ENCODE data around the gene ZBTB18. TPM values are rescaled to one million over a fixed set of nuclear protein-coding genes. Genes with fewer than 3 reads are reported as not detected.

Gene ZBTB18
- total and polyA plus RNA-seq, 2 donors (not counting 1 experiment from before 2014, with no cell fraction given) = 38.4 to 130 TPM

GRCh38 chr1:244010703-244011123 is 40.4 kb upstream of the ZBTB18 start:
- Histone ChIP-seq H4K20me1 (ENCODE audit: control insufficient read depth, insufficient read depth, low read length, poor library complexity, severe bottlenecking) (no peaks in the 10 kb centered on the region), H3K4me3 (ENCODE audit: control extremely low read depth in 1 of 5, extremely low read depth in 1 of 5, insufficient read depth in 1 of 5, low read depth in 2 of 5, low read length in 4 of 5) (no peak overlapping the region), H3K79me2 (ENCODE audit: control insufficient read depth, insufficient read depth, low read length) (no peaks in the 10 kb centered on the region), H3K27me3 (replicated peaks in 1 of 4; ENCODE audit: control extremely low read depth in 1 of 4, control insufficient read depth in 3 of 4, insufficient read depth in 4 of 4, low read length in 3 of 4) (no peaks in the 10 kb centered on the region), H3K9ac (ENCODE audit: low read length) (no peak overlapping the region), H3K4me2 (replicated peaks; ENCODE audit: low read depth, low read length, poor library complexity, severe bottlenecking) (no peak overlapping the region), H3K36me3 (replicated peaks in 1 of 2; ENCODE audit: control extremely low read depth in 1 of 2, control insufficient read depth in 1 of 2, extremely low read depth in 1 of 2, insufficient read depth in 2 of 2, low read length in 1 of 2) (no peaks in the 10 kb centered on the region), H3K27ac (ENCODE audit: low read length in 2 of 2) (no peak overlapping the region), H2AFZ (ENCODE audit: insufficient read depth, low read depth, low read length, poor library complexity, severe bottlenecking) (no peak overlapping the region), H3K9me3 (ENCODE audit: control extremely low read depth in 1 of 3, control insufficient read depth in 2 of 3, insufficient read depth in 1 of 3, low read length in 2 of 3) (no peaks in the 10 kb centered on the region), H3K4me1 (ENCODE audit: control insufficient read depth in 2 of 2, insufficient read depth in 2 of 2, low read length in 2 of 2) (no peaks in the 10 kb centered on the region)
- intact Hi-C loops (cut with micrococcal nuclease) = no loop called here
- ATAC-seq (ENCODE audit: low read depth) = no peak
- Mint-ChIP-seq H3K27ac (no peak overlapping the region), H3K9me3 (ENCODE audit: insufficient read depth) (no peaks in the 10 kb centered on the region), H3K4me3 (no peak overlapping the region), H3K4me1 (no peaks in the 10 kb centered on the region), H3K27me3 (peaks cover 10% of the 10 kb centered on the region)
- DNase-seq = no peak
- WGBS (ENCODE audit: insufficient coverage) = 0% methylated on average over 1 of the region's 2 CpGs
- ChIA-PET CTCF (no interaction called here), POLR2A (no interaction called here)
- no peak for TF ChIP-seq EZH2 (IDR thresholded peaks at IDR 0.05; ENCODE audit: borderline replicate concordance, insufficient read depth, low read depth, low read length, poor library complexity, severe bottlenecking)
- TF ChIP-seq, protein P1, sequence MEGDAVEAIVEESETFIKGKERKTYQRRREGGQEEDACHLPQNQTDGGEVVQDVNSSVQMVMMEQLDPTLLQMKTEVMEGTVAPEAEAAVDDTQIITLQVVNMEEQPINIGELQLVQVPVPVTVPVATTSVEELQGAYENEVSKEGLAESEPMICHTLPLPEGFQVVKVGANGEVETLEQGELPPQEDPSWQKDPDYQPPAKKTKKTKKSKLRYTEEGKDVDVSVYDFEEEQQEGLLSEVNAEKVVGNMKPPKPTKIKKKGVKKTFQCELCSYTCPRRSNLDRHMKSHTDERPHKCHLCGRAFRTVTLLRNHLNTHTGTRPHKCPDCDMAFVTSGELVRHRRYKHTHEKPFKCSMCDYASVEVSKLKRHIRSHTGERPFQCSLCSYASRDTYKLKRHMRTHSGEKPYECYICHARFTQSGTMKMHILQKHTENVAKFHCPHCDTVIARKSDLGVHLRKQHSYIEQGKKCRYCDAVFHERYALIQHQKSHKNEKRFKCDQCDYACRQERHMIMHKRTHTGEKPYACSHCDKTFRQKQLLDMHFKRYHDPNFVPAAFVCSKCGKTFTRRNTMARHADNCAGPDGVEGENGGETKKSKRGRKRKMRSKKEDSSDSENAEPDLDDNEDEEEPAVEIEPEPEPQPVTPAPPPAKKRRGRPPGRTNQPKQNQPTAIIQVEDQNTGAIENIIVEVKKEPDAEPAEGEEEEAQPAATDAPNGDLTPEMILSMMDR (IDR thresholded peaks at IDR 0.05) = no peak

GRCh38 chr1:244011271-244011670 is 39.8 kb upstream of the ZBTB18 start:
- H3K9ac ChIP-seq (ENCODE audit: low read length) = no peak overlapping the region
- ChIA-PET POLR2A (no interaction called here), CTCF (no interaction called here)
- no peak overlapping the region for H2AFZ ChIP-seq (ENCODE audit: insufficient read depth, low read depth, low read length, poor library complexity, severe bottlenecking)
- Mint-ChIP-seq H3K27ac (no peak overlapping the region), H3K27me3 (peaks cover 10% of the 10 kb centered on the region), H3K4me1 (no peaks in the 10 kb centered on the region), H3K4me3 (no peak overlapping the region), H3K9me3 (ENCODE audit: insufficient read depth) (no peaks in the 10 kb centered on the region)
- H3K27me3 ChIP-seq (replicated peaks in 1 of 4; ENCODE audit: control extremely low read depth in 1 of 4, control insufficient read depth in 3 of 4, insufficient read depth in 4 of 4, low read length in 3 of 4) = no peaks in the 10 kb centered on the region
- no CpG with 5 or more reads among the region's 2 CpGs for WGBS (ENCODE audit: insufficient coverage)
- no peaks in the 10 kb centered on the region for H4K20me1 ChIP-seq (ENCODE audit: control insufficient read depth, insufficient read depth, low read length, poor library complexity, severe bottlenecking)
- no peak overlapping the region for H3K4me3 ChIP-seq (ENCODE audit: control extremely low read depth in 1 of 5, extremely low read depth in 1 of 5, insufficient read depth in 1 of 5, low read depth in 2 of 5, low read length in 4 of 5)
- intact Hi-C loops (cut with micrococcal nuclease) = no loop called here
- DNase-seq (no peak), ATAC-seq (ENCODE audit: low read depth) (no peak)
- TF ChIP-seq, protein P1 (IDR thresholded peaks at IDR 0.05) = no peak
- no peaks in the 10 kb centered on the region for H3K36me3 ChIP-seq (replicated peaks in 1 of 2; ENCODE audit: control extremely low read depth in 1 of 2, control insufficient read depth in 1 of 2, extremely low read depth in 1 of 2, insufficient read depth in 2 of 2, low read length in 1 of 2)
- no peak overlapping the region for H3K4me2 ChIP-seq (replicated peaks; ENCODE audit: low read depth, low read length, poor library complexity, severe bottlenecking)
- no peak overlapping the region for H3K27ac ChIP-seq (ENCODE audit: low read length in 2 of 2)
- no peaks in the 10 kb centered on the region for H3K79me2 ChIP-seq (ENCODE audit: control insufficient read depth, insufficient read depth, low read length)
- H3K4me1 ChIP-seq (ENCODE audit: control insufficient read depth in 2 of 2, insufficient read depth in 2 of 2, low read length in 2 of 2) = no peaks in the 10 kb centered on the region
- no peaks in the 10 kb centered on the region for H3K9me3 ChIP-seq (ENCODE audit: control extremely low read depth in 1 of 3, control insufficient read depth in 2 of 3, insufficient read depth in 1 of 3, low read length in 2 of 3)

Measured in B cell (primary cell).